Astrocyte of the cerebellum (primary cell): ENCODE measurements around the gene TSPAN1.
"Not testable (repeated sequence)": the region's sequence is repeated elsewhere in the genome, so short reads cannot be mapped to it uniquely, and the experiment has no call there.

Experiments used
- DNase-seq: peaks from one replicate; pipeline ENCODE4 v3.0.0-alpha.2; 2011; ENCODE audit warnings: low read depth
- H3K4me3 ChIP-seq: 2 replicates; pipeline ENCODE4 v1.5.1; 2011; ENCODE audit warnings: mild to moderate bottlenecking, low read depth, low read length, moderate library complexity
- CTCF ChIP-seq: IDR thresholded peaks from 2 replicates; pipeline ENCODE4 v1.5.1; 2012; ENCODE audit warnings: low read length, low read depth, moderate library complexity, mild to moderate bottlenecking; ENCODE audit errors: missing control alignments
- in situ Hi-C: cut with HindIII; loops from 2 replicates; pipeline ENCODE4 v1.10.0; 2017; ENCODE audit warnings: low sequenced_read_pairs

The TSPAN1 gene

GRCh38 chr1:46220808-46221207 lies 45.9 kb downstream of the TSPAN1 start:
- in situ Hi-C loops, result no loop called here
- TF ChIP-seq CTCF, result no peak
- no peak for DNase-seq
- no peak overlapping the region for H3K4me3 ChIP-seq

GRCh38 chr1:46221749-46222148 lies 46.9 kb downstream of the TSPAN1 start:
- no peak for TF ChIP-seq CTCF
- H3K4me3 ChIP-seq, result no peak overlapping the region
- DNase-seq, result no peak
- in situ Hi-C loops, result no loop called here

GRCh38 chr1:46223055-46223454 lies 48.2 kb downstream of the TSPAN1 start:
- in situ Hi-C loops, H3K4me3 ChIP-seq, DNase-seq: not testable (repeated sequence)

- H3K4me3 ChIP-seq, result no peak overlapping the region
- TF ChIP-seq CTCF, result peak; percentile 95
- peak; percentile 84 for DNase-seq
- in situ Hi-C loops, result no loop called here
Observed at GRCh38 chr1:46223472-46223943, 48.6 kb downstream of the TSPAN1 start.

- DNase-seq, result no peak
- TF ChIP-seq CTCF, result no peak
- no peak overlapping the region for H3K4me3 ChIP-seq
- in situ Hi-C loops, result no loop called here
Observed at GRCh38 chr1:46224966-46225365, 50.1 kb downstream of the TSPAN1 start.

GRCh38 chr1:46231231-46231630 lies 56.3 kb downstream of the TSPAN1 start:
- DNase-seq, H3K4me3 ChIP-seq, in situ Hi-C loops: not testable (repeated sequence)
